Skeletal muscle cell (primary cell): ENCODE results near the gene KRT83.

ENCODE experiments used
- DNase-seq: peaks from one replicate; pipeline ENCODE4 v3.0.0-alpha.2; 2010; ENCODE audit warnings: low read depth
- H3K4me3 ChIP-seq: 2 replicates; pipeline ENCODE4 v1.5.1; 2011; ENCODE audit warnings: low read depth, mild to moderate bottlenecking, control low read depth, low read length, moderate library complexity

The KRT83 gene

GRCh38 chr12:52274521-52275120 is 46.6 kb downstream of the KRT83 start, which contains the start of gene KRT86:
Gene KRT86, plus strand, starts transcription at chr12:52274645. Its CDS starts 27,272 bp downstream, at chr12:52301917.
- DNase-seq, result no peak
- H3K4me3 ChIP-seq, result no peak within 1 kb of the TSS

- no peak overlapping the region for H3K4me3 ChIP-seq
- no peak for DNase-seq
These were observed 50.0 kb downstream of the KRT83 start for GRCh38 chr12:52271158-52271557.

- no peak for DNase-seq
- no peak overlapping the region for H3K4me3 ChIP-seq
These were observed 50.6 kb downstream of the KRT83 start for GRCh38 chr12:52270541-52271070.

- DNase-seq, result no peak
- H3K4me3 ChIP-seq, result no peak overlapping the region
These were observed 53.0 kb downstream of the KRT83 start for GRCh38 chr12:52268212-52268611.

GRCh38 chr12:52267699-52268098 is 53.5 kb downstream of the KRT83 start:
- no peak for DNase-seq
- no peak overlapping the region for H3K4me3 ChIP-seq

- no peak overlapping the region for H3K4me3 ChIP-seq
- DNase-seq, result no peak
These were observed 53.9 kb downstream of the KRT83 start for GRCh38 chr12:52267266-52267665.

GRCh38 chr12:52266514-52266913 is 54.7 kb downstream of the KRT83 start:
- no peak overlapping the region for H3K4me3 ChIP-seq
- DNase-seq, result no peak

- no peak overlapping the region for H3K4me3 ChIP-seq
- DNase-seq, result no peak
These were observed 56.8 kb downstream of the KRT83 start for GRCh38 chr12:52264435-52264825.
